Muscle of arm (tissue), 14 donors: Measurements from ENCODE around the gene MRPL55. TPM values are rescaled to one million over a fixed set of nuclear protein-coding genes. Genes with fewer than 3 reads are reported as not detected.

ENCODE experiments used
- DNase-seq: peaks from one replicate; pipeline ENCODE4 v3.0.0-alpha.2; 2013
- long read RNA-seq, 11 donors: transcript quantifications; one replicate each; lab custom pipeline, GENCODE V29; 2026
- polyA plus RNA-seq, 12 donors: library from polyadenylated mRNA; unstranded; fragments of 120-200 nt; gene quantifications; one replicate each; pipeline ENCODE4 v1.2.1, GENCODE V29; 2013; ENCODE audit not compliant: insufficient read length in 12 of 12

The MRPL55 gene
- 10 to 100 TPM in 11 of 12 donors, not detected in 1; 20.2 to 37.7 (median 26.8) TPM for polyA plus RNA-seq
- long read RNA-seq, donor 1, transcript MRPL55-204 (4 exons, 661 nt): major isoform, 7 of 19 reads
- long read RNA-seq, donor 1, partial matches to known transcripts: 0 of 19 reads
- long read RNA-seq, donor 1, other reads (novel, unspliced or antisense): 0 of 19 reads
- long read RNA-seq, donor 2, transcript MRPL55-204 (4 exons, 661 nt): major isoform, 7 of 22 reads
- long read RNA-seq, donor 2, partial matches to known transcripts: 0 of 22 reads
- long read RNA-seq, donor 2, other reads (novel, unspliced or antisense): 0 of 22 reads
- long read RNA-seq, donor 3, partial matches to known transcripts: 0 of 13 reads
- long read RNA-seq, donor 3, other reads (novel, unspliced or antisense): 0 of 13 reads
- long read RNA-seq, donor 4, partial matches to known transcripts: 0 of 10 reads
- long read RNA-seq, donor 4, other reads (novel, unspliced or antisense): 0 of 10 reads
- long read RNA-seq, donor 5, transcript MRPL55-209 (3 exons, 1,212 nt): major isoform, 6 of 23 reads
- long read RNA-seq, donor 5, transcript MRPL55-204 (4 exons, 661 nt): minor isoform, 5 of 23 reads
- long read RNA-seq, donor 5, partial matches to known transcripts: 0 of 23 reads
- long read RNA-seq, donor 5, other reads (novel, unspliced or antisense): 0 of 23 reads
- long read RNA-seq, donor 6, partial matches to known transcripts: 0 of 10 reads
- long read RNA-seq, donor 6, other reads (novel, unspliced or antisense): 0 of 10 reads
- long read RNA-seq, donor 7, partial matches to known transcripts: 0 of 11 reads
- long read RNA-seq, donor 7, other reads (novel, unspliced or antisense): 0 of 11 reads
- long read RNA-seq, donor 8, transcript MRPL55-209 (3 exons, 1,212 nt): major isoform, 10 of 34 reads
- long read RNA-seq, donor 8, transcript MRPL55-225 (2 exons, 848 nt): minor isoform, 5 of 34 reads
- long read RNA-seq, donor 8, transcript MRPL55-204 (4 exons, 661 nt): minor isoform, 7 of 34 reads
- long read RNA-seq, donor 8, partial matches to known transcripts: 0 of 34 reads
- long read RNA-seq, donor 8, other reads (novel, unspliced or antisense): 0 of 34 reads
- long read RNA-seq, donor 9, transcript MRPL55-204 (4 exons, 661 nt): major isoform, 5 of 17 reads
- long read RNA-seq, donor 9, partial matches to known transcripts: 0 of 17 reads
- long read RNA-seq, donor 9, other reads (novel, unspliced or antisense): 0 of 17 reads
- long read RNA-seq, donor 10, partial matches to known transcripts: 0 of 18 reads
- long read RNA-seq, donor 10, other reads (novel, unspliced or antisense): 0 of 18 reads
- long read RNA-seq, donor 11, partial matches to known transcripts: 0 of 20 reads
- long read RNA-seq, donor 11, other reads (novel, unspliced or antisense): 0 of 20 reads

DNA sequence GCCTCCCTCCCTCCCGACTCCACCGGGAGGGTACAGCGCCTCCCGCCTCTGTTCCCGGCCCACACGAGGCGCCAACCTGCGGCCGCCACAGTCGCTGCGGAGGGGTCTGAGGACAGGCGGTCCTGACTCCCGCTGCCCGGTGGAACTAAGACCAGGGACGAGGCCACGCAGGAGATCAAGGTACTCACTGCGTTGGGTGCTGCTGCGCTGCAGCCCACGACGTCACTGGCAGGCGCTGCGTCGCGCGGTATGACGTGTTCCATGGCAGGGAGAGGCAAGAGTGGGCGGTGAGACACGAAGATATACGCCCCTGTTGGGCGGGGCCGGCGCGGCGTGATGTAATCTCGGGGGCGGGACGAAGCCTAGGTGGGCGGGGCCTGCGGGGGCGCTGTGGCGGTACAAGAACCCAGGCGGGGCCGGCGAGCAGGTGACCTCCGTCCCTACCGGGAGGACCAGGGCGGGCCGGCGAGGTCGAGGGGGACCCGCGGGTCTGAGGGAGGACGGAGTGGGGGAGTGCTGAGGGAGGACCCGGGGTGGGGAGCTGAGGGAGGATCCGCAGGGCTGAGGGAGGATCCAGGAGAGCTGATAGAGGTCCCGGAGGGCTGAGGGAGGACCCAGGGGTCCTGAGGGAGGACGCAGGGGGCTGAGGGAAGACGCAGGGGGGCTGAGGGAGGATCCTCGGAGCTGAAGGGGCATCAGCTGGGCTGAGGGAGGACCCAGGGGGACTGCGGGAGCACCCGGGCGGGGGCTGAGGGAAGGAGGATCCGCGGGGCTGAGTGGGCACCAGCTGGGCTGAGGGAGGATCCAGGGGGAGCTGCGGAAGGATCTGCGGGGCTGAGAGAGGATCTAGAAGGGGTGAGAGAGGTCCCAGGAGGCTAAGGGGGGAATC lies at the start of gene MRPL55:
Gene MRPL55, minus strand, starts transcription at position 227 of the 889 bp plus-strand sequence. CDS start 1,039 bp downstream, outside the sequence.
- DNase-seq: peak; percentile 99

DNA sequence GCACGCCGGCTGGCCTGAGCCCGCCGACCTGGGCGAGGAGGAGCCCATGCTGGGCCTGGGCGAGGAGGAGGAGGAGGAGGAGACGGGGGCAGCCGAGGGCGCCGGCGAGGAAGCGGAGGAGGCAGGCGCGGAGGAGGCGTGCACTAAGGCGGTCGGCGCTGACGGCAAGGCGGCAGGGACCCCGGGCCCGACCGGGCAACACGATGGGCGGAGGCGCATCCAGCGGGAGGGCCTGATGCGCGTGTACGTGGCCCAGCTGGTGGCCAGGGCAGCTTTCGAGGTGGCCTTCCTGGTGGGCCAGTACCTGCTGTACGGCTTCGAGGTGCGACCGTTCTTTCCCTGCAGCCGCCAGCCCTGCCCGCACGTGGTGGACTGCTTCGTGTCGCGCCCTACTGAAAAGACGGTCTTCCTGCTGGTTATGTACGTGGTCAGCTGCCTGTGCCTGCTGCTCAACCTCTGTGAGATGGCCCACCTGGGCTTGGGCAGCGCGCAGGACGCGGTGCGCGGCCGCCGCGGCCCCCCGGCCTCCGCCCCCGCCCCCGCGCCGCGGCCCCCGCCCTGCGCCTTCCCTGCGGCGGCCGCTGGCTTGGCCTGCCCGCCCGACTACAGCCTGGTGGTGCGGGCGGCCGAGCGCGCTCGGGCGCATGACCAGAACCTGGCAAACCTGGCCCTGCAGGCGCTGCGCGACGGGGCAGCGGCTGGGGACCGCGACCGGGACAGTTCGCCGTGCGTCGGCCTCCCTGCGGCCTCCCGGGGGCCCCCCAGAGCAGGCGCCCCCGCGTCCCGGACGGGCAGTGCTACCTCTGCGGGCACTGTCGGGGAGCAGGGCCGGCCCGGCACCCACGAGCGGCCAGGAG lies 49.3 kb upstream of the MRPL55 start:
- DNase-seq: no peak

DNA sequence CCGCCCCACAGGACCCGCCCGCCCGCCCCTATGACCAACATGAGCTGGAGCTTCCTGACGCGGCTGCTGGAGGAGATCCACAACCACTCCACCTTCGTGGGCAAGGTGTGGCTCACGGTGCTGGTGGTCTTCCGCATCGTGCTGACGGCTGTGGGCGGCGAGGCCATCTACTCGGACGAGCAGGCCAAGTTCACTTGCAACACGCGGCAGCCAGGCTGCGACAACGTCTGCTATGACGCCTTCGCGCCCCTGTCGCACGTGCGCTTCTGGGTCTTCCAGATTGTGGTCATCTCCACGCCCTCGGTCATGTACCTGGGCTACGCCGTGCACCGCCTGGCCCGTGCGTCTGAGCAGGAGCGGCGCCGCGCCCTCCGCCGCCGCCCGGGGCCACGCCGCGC lies 48.6 kb upstream of the MRPL55 start:
- DNase-seq: no peak

DNA sequence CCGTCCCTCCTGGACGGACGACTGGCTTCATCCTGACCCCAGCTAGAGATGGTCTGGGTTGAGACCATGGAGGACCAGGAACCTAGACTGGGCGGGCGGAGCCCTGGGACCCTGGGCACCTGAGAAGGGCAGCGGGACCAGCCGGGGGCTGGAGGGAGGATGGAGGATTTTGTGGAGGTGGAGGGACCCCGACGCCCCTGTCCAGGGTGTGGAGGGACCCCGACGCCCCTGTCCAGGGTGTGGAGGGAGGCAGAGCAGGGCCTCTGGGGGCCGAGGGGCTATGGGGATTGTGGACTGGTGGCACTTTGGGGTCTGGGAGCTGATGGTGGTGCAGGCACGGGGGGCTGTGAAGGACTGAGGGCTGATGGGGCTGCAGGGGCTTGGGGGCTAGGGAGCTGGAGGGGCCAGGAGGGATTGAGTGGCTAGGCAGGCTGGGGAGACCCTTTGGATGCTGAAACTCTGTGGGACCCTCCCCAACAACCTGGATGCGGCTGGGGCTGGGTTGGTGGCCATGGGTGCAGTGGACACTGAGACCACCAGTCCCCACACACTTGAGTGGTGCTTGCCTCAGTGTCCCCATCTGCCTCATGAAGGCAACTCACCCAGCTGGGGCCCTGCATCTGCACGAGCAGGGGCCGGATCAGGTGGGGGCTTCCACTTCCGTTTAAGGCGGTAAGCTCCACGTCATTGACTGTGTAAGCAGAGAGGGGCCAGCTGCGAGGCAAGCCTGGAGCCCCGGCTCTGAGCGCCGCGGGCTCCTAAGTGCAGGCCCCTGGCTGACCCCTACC lies 48.0 kb upstream of the MRPL55 start:
- DNase-seq: no peak

DNA sequence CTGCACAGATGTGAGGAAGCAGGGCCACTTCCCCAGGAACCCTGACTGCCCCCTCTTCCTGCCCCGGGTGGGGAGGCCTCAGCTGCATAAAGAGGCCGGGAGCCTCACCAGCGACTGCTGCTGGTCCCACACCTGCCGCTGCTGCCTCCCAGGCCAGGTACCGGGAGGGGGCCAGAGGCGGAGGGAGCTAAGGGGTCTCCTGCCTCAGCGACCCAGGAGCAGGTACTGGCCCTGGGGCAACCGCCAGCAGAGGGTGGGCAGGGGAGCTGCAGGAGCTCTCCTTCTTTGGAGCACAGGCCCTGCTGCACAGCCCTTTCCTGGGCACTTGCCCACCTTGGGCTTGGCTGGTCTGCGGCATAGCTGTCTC lies 47.4 kb upstream of the MRPL55 start:
- DNase-seq: no peak

DNA sequence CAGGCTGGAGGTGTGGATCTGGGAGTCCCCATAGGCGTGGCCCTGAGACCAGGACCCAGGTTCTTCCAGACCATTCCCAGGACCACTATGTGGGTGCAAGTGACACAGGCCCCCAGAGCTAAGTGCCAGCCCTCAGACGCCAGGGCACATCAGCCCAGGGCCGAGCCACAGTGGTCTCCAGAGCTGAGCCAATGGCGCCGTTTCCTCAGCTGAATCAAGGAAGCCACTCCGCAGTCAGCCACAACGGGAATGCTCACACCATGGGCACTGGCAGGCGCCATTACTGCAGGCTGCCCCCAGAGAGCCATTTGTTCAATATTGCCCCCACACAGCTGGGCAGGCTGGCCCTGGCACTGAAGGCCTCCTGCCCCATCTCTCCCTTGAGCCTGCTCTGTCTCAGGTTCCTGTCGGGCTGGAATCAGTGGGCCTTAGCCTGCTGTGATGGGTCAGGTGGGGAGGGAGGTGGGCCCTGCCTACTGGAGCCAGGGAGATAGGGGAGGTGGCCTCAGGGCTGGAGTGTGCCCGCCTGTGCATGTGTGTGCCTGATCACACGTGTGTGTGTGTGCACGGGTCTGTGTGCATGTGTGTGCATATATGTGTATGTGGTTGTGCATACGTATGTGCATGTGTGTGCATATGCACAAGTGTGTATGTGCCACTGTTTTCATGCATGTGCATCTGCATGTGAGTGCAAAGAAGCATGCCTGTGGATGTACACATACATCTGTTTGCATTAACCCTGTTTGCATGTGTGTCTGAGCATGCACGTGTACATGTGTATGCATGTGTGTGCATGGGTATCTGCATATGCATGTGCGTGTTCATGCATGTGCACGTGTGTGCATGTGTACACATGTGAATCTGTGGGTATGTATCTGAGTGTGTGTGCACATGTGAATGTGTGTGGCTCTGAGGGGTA lies 46.8 kb upstream of the MRPL55 start:
- no peak for DNase-seq

DNA sequence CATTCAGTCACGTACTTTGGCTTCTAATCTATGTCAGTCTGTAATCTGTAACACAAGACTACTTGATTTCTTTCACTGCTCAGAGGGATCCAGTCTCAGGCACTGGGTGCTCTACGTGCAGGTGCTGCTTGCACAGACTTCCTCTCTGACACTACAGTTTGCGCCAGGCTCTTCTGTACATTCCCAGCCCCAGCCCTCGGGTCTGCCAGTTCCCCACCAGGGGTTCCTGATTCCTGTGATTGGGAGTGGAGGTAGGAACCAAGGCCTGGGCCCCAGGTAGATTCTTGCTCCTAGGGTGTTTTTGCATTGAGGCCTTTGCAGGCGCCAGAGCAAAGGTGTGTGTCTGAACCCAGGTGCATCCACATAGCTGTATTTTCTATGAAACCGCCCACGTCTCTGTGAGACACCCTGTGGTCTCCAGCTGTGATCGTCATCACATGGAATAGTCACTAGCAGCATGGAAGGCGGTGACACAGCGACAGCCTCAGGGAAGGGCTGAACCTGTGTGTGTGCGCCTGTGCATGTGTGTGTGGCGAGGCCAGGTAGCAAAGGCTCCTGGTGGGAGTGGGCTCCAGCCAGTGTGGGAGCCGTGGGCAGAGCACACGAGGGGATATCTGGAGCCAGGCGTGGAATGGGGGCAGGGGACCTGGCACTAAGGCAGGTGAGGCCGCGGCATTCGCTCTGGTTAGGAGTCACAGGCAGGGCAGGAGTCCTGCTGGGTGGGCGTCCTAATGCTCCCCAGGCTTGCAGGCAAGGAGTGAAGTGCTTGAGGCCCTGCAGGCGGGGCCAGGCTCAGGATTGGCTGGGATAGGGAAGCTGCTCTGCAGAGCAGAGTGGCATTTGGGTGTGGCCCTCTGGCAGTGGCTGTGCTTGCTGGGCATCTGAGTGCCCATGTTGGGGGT lies 45.8 kb upstream of the MRPL55 start:
- no peak for DNase-seq

DNA sequence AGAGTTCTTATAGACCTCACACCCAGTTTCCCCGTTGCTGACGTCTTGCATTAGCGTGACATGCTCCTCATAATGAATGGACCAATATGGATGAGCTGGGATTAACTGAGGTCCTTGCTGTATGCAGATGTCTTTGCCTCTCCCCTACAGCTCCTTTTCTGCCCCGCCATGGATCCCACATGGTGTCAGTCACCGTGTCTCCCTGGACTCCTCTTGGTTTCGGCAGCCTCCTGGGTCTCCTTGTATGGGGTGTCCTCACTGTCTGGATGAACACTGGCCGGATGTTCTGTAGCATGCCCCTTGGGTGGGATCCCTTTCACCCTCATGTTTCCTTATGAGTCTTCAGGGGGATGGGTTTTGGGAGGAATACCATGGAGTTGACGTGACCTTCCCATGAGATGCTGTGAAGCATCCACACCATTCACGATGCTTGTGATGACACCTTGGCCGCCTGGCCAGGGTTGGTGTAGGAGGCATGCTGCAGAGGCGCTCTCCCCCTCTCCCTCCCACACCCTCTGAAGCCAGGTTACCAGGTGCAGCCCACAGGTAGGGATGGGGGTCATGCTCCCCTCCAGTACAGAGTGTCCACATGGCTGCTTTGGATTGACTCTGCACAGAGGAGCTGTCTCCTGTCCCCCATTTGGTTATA lies 45.0 kb upstream of the MRPL55 start:
- no peak for DNase-seq

DNA sequence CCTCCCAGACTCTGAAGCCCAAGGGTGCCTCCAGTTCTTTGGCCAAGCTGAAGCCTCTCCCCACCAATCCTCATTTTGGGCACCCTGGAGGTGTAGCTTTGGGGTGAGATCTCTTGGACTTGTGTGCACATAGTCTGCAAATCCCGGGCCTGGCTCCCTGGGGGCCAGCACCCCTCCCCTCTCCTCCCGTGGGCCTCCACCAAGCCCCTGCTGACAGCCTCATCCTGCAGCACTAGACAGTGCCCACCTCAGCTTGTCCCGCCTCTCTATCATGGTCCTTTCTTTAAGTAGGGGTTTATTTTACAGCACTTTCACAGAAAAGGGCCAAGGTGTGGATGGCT lies 43.8 kb upstream of the MRPL55 start:
- no peak for DNase-seq

DNA sequence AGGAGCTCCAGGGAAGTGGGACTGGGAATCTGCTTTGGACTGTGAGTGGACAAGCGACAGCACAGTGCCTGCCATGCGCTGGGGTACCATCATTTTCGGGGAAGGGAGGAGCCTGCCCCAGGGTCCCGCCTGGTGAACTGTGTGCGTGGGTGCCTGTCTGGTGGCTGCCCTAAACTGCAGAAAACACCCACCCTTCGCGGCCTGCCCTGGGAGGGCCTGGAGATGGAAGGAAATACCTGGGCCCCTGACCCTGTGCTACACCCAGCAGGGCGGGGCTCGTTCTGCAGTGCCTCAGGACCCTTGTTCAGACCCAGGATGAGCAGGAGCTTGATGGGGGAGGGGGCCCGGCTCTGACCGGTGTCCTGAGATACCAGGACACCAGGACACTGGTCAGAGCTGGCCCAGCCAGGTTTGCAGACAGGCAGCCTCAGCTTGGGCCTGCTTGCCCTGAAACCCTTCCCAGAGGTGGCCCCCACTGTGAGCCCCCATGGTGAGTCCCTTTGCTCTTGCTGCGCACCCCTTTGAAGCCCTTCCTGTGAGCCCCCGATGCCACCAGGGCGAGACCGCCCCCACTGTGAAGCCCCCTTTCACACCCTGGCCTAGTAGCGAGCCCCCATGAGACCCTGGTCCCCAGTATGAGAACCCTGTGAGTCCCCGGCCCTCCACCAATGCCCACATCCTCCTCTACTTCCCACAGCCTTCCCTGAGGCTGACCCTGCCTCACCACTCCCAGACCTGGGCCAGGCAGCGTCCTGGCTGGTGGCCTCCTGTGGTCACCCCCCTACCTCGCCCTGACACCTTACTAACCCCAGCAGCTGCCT lies 43.2 kb upstream of the MRPL55 start:
- no peak for DNase-seq

DNA sequence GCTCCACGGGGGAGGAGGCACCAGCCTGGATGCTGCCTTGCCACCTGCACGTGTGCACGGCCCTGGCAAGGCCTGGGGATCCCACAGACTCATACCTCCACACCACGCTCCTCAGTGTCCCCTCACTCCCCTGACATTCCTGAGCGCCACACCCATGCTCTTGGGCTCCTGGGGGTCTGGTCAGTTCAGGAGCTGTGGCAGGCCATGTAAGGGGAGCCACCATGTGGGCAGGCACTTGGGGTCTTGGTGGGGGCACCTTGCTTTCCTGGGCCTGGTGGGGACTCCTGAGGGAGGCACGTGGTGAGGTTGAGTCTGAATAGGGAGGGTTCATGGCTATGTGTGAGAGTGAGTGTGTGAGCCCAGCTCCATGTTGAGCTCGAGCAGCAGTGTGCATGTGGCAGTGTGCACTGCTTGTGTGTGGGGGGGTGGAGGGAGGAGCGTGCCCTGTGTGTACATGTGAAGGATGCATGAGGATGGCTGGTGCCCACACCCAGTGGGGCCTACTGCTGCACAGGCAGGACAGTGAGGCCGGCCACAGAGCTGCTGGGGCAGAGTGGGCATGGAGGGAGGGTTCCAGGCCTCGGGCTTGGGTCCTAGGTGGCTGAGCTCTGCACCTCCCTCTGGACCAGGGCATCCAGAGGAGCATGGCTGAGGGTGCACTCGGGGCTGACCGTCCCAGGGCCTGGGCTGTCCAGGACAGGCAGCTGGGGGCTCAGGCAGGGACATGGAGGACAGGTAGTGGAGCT lies 42.3 kb upstream of the MRPL55 start:
- DNase-seq: no peak

DNA sequence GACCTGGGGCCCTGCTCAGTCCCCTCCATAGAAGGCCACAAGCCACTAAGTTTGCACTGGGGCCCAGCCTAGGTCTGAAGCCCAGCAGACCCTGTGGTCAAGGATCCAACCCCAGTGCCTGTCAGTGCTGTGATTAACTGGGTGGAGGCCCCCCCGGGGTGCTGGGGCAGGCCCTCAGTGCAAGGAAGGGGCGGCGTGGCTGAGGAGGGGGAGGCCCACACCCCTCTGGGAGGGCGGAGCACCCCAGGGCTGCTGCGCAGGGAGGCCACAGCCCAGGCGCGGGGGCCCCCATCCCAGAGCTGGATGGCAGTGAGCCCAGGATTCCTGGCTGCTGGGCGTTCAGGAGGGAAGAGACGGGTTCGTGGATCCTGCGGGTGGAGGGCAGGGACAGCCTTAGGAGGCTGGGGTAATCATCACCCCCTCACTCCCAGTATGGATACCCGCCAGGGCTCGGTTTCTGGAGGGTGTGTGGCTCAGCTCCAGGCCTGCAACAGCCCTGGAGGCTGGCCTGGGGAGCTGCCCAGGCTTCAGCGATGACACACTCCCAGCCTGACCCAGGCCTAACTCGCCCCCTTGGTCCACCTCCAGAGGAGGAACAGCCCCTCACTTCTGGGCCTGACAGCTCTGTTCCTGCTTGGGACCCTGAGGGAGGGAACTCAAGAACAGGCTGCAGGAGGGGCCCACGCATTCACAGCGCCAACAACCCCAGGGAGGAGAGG lies 41.5 kb upstream of the MRPL55 start:
- DNase-seq: peak; percentile 75

DNA sequence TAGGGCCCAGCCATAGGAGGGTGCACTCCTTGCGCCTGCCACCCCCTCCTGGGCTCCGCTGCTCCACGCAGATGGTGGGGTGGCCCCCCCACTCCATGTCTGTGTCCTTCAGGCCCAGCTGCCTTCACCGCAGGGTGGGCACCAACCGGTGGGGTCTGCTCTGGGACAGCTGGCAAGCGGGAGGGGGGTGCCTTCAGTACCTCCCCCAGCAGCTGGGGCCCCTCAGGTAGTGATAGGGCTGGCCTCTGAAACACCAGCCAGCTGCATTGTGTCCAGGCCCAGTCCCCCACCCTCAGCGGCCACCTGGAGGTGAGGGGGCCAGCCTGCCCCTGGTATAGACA lies 41.0 kb upstream of the MRPL55 start:
- DNase-seq: no peak
